ENCODE data around the gene EMX2. TPM values are rescaled to one million over a fixed set of nuclear protein-coding genes. Genes with fewer than 3 reads are reported as not detected.

Gene EMX2
- polyA plus RNA-seq, 3 donors: not detected

GRCh38 chr10:117546581-117547015, 4.1 kb downstream of the EMX2 start:
- Histone ChIP-seq H3K79me2 (ENCODE audit: insufficient read depth, low read length) (no peaks in the 10 kb centered on the region), H3K4me3 (replicated peaks in 1 of 3; ENCODE audit: low read depth in 2 of 3, low read length in 3 of 3) (no peak overlapping the region), H3K27ac (ENCODE audit: low read depth in 1 of 2, low read length in 2 of 2) (no peak overlapping the region), H2AFZ (ENCODE audit: insufficient read depth, low read depth, low read length, poor library complexity, severe bottlenecking) (no peak overlapping the region), H3K9ac (ENCODE audit: insufficient read depth, low read length, poor library complexity, severe bottlenecking) (no peak overlapping the region), H3K9me3 (replicated peaks in 1 of 2; ENCODE audit: control insufficient read depth in 1 of 2, insufficient read depth in 1 of 2, low read length in 2 of 2) (peaks cover 0 to 54% of the 10 kb centered on the region in 2 donors), H3K4me1 (ENCODE audit: control insufficient read depth in 1 of 2, insufficient read depth in 2 of 2, low read length in 2 of 2) (peaks cover 0 to 10% of the 10 kb centered on the region in 2 donors), H3K36me3 (replicated peaks in 1 of 2; ENCODE audit: control insufficient read depth in 1 of 2, insufficient read depth in 2 of 2, low read length in 2 of 2) (no peaks in the 10 kb centered on the region), H4K20me1 (ENCODE audit: insufficient read depth, low read length) (no peaks in the 10 kb centered on the region), H3K27me3 (ENCODE audit: control insufficient read depth in 2 of 2, insufficient read depth in 2 of 2, low read length in 2 of 2) (peaks cover 80 to 95% of the 10 kb centered on the region in 2 donors), H3K4me2 (replicated peaks; ENCODE audit: extremely low read depth, low read length, poor library complexity, severe bottlenecking) (no peak overlapping the region)
- Mint-ChIP-seq H3K27me3 (ENCODE audit: low read depth in 3 of 3) (peaks cover 93 to 100% (median 98%) of the 10 kb centered on the region in 3 donors), H3K4me1 (peaks cover 19% of the 10 kb centered on the region), H3K27ac (no peak overlapping the region), H3K9me3 (peaks cover 0 to 27% (median 15%) of the 10 kb centered on the region in 7 donors), H3K4me3 (peak overlapping the region in 1 of 2 donors; percentile 81), H3K36me3 (peaks cover 0 to 10% of the 10 kb centered on the region in 2 donors)
- no peak for DNase-seq
- intact Hi-C loops (cut with micrococcal nuclease): no loop called here
- TF ChIP-seq CTCF (IDR thresholded peaks at IDR 0.05): no peak
- WGBS (ENCODE audit: insufficient coverage): 7% methylated on average over 23 of the region's 29 CpGs

GRCh38 chr10:117547016-117547715, 4.6 kb downstream of the EMX2 start:
- Histone ChIP-seq H3K27me3 (ENCODE audit: control insufficient read depth in 2 of 2, insufficient read depth in 2 of 2, low read length in 2 of 2) (peaks cover 80 to 95% of the 10 kb centered on the region in 2 donors), H3K79me2 (ENCODE audit: insufficient read depth, low read length) (no peaks in the 10 kb centered on the region), H2AFZ (ENCODE audit: insufficient read depth, low read depth, low read length, poor library complexity, severe bottlenecking) (no peak overlapping the region), H3K9me3 (replicated peaks in 1 of 2; ENCODE audit: control insufficient read depth in 1 of 2, insufficient read depth in 1 of 2, low read length in 2 of 2) (peaks cover 0 to 55% of the 10 kb centered on the region in 2 donors), H3K27ac (ENCODE audit: low read depth in 1 of 2, low read length in 2 of 2) (no peak overlapping the region), H3K4me1 (ENCODE audit: control insufficient read depth in 1 of 2, insufficient read depth in 2 of 2, low read length in 2 of 2) (peaks cover 0 to 10% of the 10 kb centered on the region in 2 donors), H3K36me3 (replicated peaks in 1 of 2; ENCODE audit: control insufficient read depth in 1 of 2, insufficient read depth in 2 of 2, low read length in 2 of 2) (no peaks in the 10 kb centered on the region), H3K4me3 (replicated peaks in 1 of 3; ENCODE audit: low read depth in 2 of 3, low read length in 3 of 3) (no peak overlapping the region), H4K20me1 (ENCODE audit: insufficient read depth, low read length) (no peaks in the 10 kb centered on the region), H3K4me2 (replicated peaks; ENCODE audit: extremely low read depth, low read length, poor library complexity, severe bottlenecking) (no peak overlapping the region), H3K9ac (ENCODE audit: insufficient read depth, low read length, poor library complexity, severe bottlenecking) (no peak overlapping the region)
- intact Hi-C loops (cut with micrococcal nuclease): no loop called here
- WGBS (ENCODE audit: insufficient coverage): 0% methylated on average over 10 of the region's 20 CpGs
- Mint-ChIP-seq H3K27me3 (ENCODE audit: low read depth in 3 of 3) (peaks cover 93 to 100% (median 98%) of the 10 kb centered on the region in 3 donors), H3K4me3 (peak overlapping the region in 1 of 2 donors; percentile 81), H3K36me3 (peaks cover 0 to 10% of the 10 kb centered on the region in 2 donors), H3K27ac (no peak overlapping the region), H3K4me1 (peaks cover 16% of the 10 kb centered on the region), H3K9me3 (peaks cover 0 to 31% (median 16%) of the 10 kb centered on the region in 7 donors)
- DNase-seq: no peak
- TF ChIP-seq CTCF (IDR thresholded peaks at IDR 0.05): no peak

Data from CD14-positive monocyte (primary cell).